K562 (cell line): Measurements from ENCODE around the gene FNBP1. TPM values are rescaled to one million over a fixed set of nuclear protein-coding genes. Genes with fewer than 3 reads are reported as not detected.

ENCODE experiments used
- ERF ChIP-seq: fragments of 450-650 bp; formaldehyde crosslinking; IDR thresholded peaks from 2 replicates; pipeline ENCODE4 v1.4.0; 2020; ENCODE audit warnings: mild to moderate bottlenecking, mixed read lengths
- GABPA ChIP-seq: fragments of 200-800 bp; sonication (Bioruptor generic); conservative IDR thresholded peaks from 2 replicates; pipeline ENCODE4 v1.6.1; 2016; ENCODE audit warnings: low read depth, missing genetic modification characterization, missing compliant biosample characterization
- GATAD2B ChIP-seq: fragments of 450-650 bp; IDR thresholded peaks from 2 replicates; pipeline ENCODE4 v1.6.1; 2017; ENCODE audit warnings: mild to moderate bottlenecking, borderline replicate concordance
- GTF2A2 ChIP-seq: IDR thresholded peaks from 2 replicates; pipeline ENCODE4 v1.6.1; 2016; ENCODE audit warnings: mild to moderate bottlenecking, missing genetic modification characterization, missing compliant biosample characterization
- KAT2B ChIP-seq: IDR thresholded peaks from one replicate; pipeline ENCODE4 v1.6.1; 2012; ENCODE audit warnings: low read depth, mild to moderate bottlenecking, control low read depth, inconsistent platforms, low read length, moderate library complexity
- MEIS2 ChIP-seq: fragments of 450-650 bp; IDR thresholded peaks from 2 replicates; pipeline ENCODE4 v1.6.1; 2014; ENCODE audit warnings: mild to moderate bottlenecking; ENCODE audit not compliant: partially characterized antibody
- NFRKB ChIP-seq: fragments of 450-650 bp; IDR thresholded peaks from 2 replicates; pipeline ENCODE4 v1.6.1; 2016; ENCODE audit warnings: low read depth
- NFXL1 ChIP-seq: fragments of 450-650 bp; formaldehyde crosslinking; IDR thresholded peaks from 2 replicates; pipeline ENCODE4 v1.4.0; 2021; ENCODE audit warnings: mild to moderate bottlenecking
- PHF8 ChIP-seq: fragments of 200-600 bp; sonication (generic); IDR thresholded peaks from 2 replicates; pipeline ENCODE4 v1.6.1; 2012; ENCODE audit warnings: mixed run types, mild to moderate bottlenecking, inconsistent platforms, low read length, moderate library complexity, borderline replicate concordance
- POLR2A ChIP-seq: fragments of 450-650 bp; conservative IDR thresholded peaks from 2 replicates; pipeline ENCODE4 v1.6.1; 2016
- POLR2AphosphoS5 ChIP-seq: IDR thresholded peaks from 2 replicates; pipeline ENCODE4 v1.6.1; 2011; ENCODE audit warnings: mild to moderate bottlenecking, low read depth, low read length, moderate library complexity; ENCODE audit not compliant: control insufficient read depth, insufficient read depth
- PRPF4 ChIP-seq: fragments of 200-400 bp; formaldehyde crosslinking; IDR thresholded peaks from one replicate; pipeline ENCODE4 v1.6.1; 2017; ENCODE audit warnings: low read length, low read depth, mild to moderate bottlenecking; ENCODE audit not compliant: insufficient read depth, poor library complexity, severe bottlenecking
- RAD51 ChIP-seq: fragments of 450-650 bp; IDR thresholded peaks from 2 replicates; pipeline ENCODE4 v1.7.1; 2016; ENCODE audit warnings: low read depth, mild to moderate bottlenecking, borderline replicate concordance
- STAT5B ChIP-seq: fragments of 250-450 bp; sonication (Bioruptor Pico); IDR thresholded peaks from 2 replicates; pipeline ENCODE4 v1.8.0; 2021; ENCODE audit warnings: mild to moderate bottlenecking, inconsistent platforms
- TAF1 ChIP-seq: IDR thresholded peaks from 2 replicates; pipeline ENCODE4 v1.6.1; 2011; ENCODE audit warnings: mild to moderate bottlenecking, low read length, moderate library complexity; ENCODE audit not compliant: insufficient read depth, control insufficient read depth, severe bottlenecking; ENCODE audit errors: extremely low read depth
- ZBTB7A ChIP-seq: IDR thresholded peaks from 2 replicates; pipeline ENCODE4 v1.6.1; 2011; ENCODE audit warnings: low read depth, mild to moderate bottlenecking, low read length, moderate library complexity, borderline replicate concordance; ENCODE audit not compliant: control insufficient read depth
- ZC3H4 ChIP-seq: sonication (generic); formaldehyde crosslinking; IDR thresholded peaks from 2 replicates; pipeline ENCODE4 v1.9.0; 2021; ENCODE audit warnings: missing genetic modification reagents, borderline replicate concordance
- ZKSCAN8 ChIP-seq: fragments of 200-800 bp; sonication (Bioruptor generic); IDR thresholded peaks from 2 replicates; pipeline ENCODE4 v1.6.1; 2016; ENCODE audit warnings: missing genetic modification characterization, missing compliant biosample characterization
- ZNF175 ChIP-seq: fragments of 200-800 bp; sonication (Bioruptor generic); IDR thresholded peaks from 2 replicates; pipeline ENCODE4 v1.6.1; 2016; ENCODE audit warnings: low read depth, mild to moderate bottlenecking, missing genetic modification characterization, missing compliant biosample characterization
- polyA plus RNA-seq, 8 experiments: library from polyadenylated mRNA; depleted of rRNA in 4 of 8; stranded (reverse) in 5 of 8; unstranded in 3 of 8; fragments of >200 nt; fragmentation: Nextera tagmentation in 2 of 8; fragmentation: Illumina TruSeq in 1 of 8; extraction: Ambion mirVana in 2 of 8; extraction: Trizol in 1 of 8; gene quantifications; 2 replicates each; pipeline versions ENCODE4 v1.2.1 to v1.2.3, GENCODE V29; 2011 to 2014; ENCODE audit warnings: inconsistent platforms in 1 of 8, missing spikeins in 1 of 8
- total RNA-seq, 7 experiments: library from RNA; depleted of rRNA in 6 of 7; stranded (reverse); fragments of >200 nt in 6 of 7; fragmentation: Illumina TruSeq in 2 of 7; extraction: Trizol in 2 of 7; gene quantifications; 2 replicates each; pipeline versions ENCODE4 v1.2.1 to v1.2.3, GENCODE V29; 2011 to 2021; ENCODE audit warnings: low replicate concordance in 1 of 7
- TF ChIP-seq, protein P1 (sequence below): fragments of 250-450 bp; sonication (Bioruptor Pico); IDR thresholded peaks from 2 replicates; pipeline ENCODE4 v1.4.0; 2020
- TF ChIP-seq, protein P2 (sequence below): sonication (generic); formaldehyde crosslinking; IDR thresholded peaks from 2 replicates; pipeline ENCODE4 v1.8.0; 2023; ENCODE audit warnings: mild to moderate bottlenecking, missing genetic modification reagents
- TF ChIP-seq, protein P3 (sequence below): fragments of 450-650 bp; formaldehyde crosslinking; IDR thresholded peaks from 2 replicates; pipeline ENCODE4 v1.4.0; 2020; ENCODE audit warnings: mild to moderate bottlenecking, mixed read lengths

FNBP1 gene
- total and polyA plus RNA-seq, 9 of the 15 experiments (the other 6 are each of a cell fraction or from before 2014, with no cell fraction given) = 1.8 to 14.9 (median 7.6) TPM

DNA sequence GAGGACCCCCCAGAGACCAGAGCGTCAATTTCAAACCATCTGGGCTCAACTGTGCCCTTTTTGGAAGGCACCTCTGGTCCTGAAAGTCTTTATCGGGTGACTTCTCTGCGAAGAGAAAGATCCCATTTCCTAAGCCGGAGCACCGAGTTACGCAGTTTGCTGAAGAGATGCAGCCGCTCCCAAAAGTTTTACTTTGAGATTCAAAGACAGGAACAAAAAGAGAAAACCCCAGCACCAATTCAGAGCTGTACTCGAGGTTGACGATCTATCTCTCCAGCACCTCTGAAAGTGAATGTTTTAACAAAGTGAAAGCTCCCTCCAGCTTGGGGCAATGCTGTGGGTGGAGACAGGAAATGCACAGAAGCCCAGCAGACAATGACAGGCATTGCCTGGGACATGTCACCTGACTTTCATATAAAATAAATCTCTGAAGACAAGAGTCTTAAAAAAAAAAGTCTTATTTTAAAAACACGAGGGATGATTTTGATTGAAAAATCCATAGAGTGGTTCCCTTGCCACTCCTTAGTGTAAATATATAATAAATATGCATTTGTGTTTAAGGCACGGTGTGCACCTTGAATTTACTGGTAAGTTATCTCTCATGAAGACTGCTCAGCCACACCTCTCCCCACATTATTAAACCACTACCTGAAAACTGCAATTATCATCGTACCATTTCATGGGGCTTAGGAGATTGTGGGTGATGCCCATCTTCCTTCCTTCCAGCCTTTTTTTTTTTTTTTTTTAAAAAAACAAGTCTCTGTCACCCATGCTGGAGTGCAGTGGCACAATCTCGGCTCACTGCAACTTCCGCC lies 79.9 kb downstream of the FNBP1 start (continued):
- TF ChIP-seq, protein P1, sequence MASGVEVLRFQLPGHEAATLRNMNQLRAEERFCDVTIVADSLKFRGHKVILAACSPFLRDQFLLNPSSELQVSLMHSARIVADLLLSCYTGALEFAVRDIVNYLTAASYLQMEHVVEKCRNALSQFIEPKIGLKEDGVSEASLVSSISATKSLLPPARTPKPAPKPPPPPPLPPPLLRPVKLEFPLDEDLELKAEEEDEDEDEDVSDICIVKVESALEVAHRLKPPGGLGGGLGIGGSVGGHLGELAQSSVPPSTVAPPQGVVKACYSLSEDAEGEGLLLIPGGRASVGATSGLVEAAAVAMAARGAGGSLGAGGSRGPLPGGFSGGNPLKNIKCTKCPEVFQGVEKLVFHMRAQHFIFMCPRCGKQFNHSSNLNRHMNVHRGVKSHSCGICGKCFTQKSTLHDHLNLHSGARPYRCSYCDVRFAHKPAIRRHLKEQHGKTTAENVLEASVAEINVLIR (CRISPR knock-in tag) = no peak
- no peak for TF ChIP-seq STAT5B
- TF ChIP-seq KAT2B = no peak
- TF ChIP-seq ZBTB7A = no peak
- 0 out of 2 replicates have a peak, but pooled peaks have one; percentile 39 for TF ChIP-seq ZNF175
- TF ChIP-seq, protein P2, sequence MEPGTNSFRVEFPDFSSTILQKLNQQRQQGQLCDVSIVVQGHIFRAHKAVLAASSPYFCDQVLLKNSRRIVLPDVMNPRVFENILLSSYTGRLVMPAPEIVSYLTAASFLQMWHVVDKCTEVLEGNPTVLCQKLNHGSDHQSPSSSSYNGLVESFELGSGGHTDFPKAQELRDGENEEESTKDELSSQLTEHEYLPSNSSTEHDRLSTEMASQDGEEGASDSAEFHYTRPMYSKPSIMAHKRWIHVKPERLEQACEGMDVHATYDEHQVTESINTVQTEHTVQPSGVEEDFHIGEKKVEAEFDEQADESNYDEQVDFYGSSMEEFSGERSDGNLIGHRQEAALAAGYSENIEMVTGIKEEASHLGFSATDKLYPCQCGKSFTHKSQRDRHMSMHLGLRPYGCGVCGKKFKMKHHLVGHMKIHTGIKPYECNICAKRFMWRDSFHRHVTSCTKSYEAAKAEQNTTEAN (CRISPR knock-in tag) = no peak
- TF ChIP-seq NFXL1 (CRISPR knock-in tag) = no peak
- TF ChIP-seq POLR2AphosphoS5 = peak; percentile 52; the same call in 1 of the 2 replicates
- TF ChIP-seq ERF = no peak
- TF ChIP-seq GABPA (tag) = peak; percentile 49; the same call in 1 of the 2 replicates
- TF ChIP-seq ZKSCAN8 = no peak
- peak; percentile 12; the same call in 1 of the 2 replicates for TF ChIP-seq PHF8
- no peak for TF ChIP-seq ZC3H4
- TF ChIP-seq GATAD2B = no peak
- TF ChIP-seq POLR2A = peak; percentile 67
- peak; percentile 49; the same call in 1 of the 2 replicates for TF ChIP-seq RAD51
- no peak for TF ChIP-seq GTF2A2 (tag)
- no peak for TF ChIP-seq PRPF4
- TF ChIP-seq TAF1 = peak; percentile 55
- TF ChIP-seq, protein P3, sequence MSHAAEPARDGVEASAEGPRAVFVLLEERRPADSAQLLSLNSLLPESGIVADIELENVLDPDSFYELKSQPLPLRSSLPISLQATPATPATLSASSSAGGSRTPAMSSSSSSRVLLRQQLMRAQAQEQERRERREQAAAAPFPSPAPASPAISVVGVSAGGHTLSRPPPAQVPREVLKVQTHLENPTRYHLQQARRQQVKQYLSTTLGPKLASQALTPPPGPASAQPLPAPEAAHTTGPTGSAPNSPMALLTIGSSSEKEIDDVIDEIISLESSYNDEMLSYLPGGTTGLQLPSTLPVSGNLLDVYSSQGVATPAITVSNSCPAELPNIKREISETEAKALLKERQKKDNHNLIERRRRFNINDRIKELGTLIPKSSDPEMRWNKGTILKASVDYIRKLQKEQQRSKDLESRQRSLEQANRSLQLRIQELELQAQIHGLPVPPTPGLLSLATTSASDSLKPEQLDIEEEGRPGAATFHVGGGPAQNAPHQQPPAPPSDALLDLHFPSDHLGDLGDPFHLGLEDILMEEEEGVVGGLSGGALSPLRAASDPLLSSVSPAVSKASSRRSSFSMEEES (CRISPR knock-in tag) = peak; percentile 24; the same call in 1 of the 2 replicates
- TF ChIP-seq MEIS2 = peak; percentile 65
- 0 out of 2 replicates have a peak, but pooled peaks have one; percentile 8 for TF ChIP-seq NFRKB
